GM19372 (cell line): ENCODE measurements around the gene ETNK2.

Experiments used
- ATAC-seq: cut with Tn5 transposase; IDR thresholded peaks from one replicate; pipeline ENCODE4 v1.9.1; 2021; ENCODE audit warnings: mild to moderate bottlenecking, low read depth, moderate library complexity; ENCODE audit not compliant: unreplicated experiment

ETNK2 gene

GRCh38 chr1:204178487-204179281 is 26.8 kb upstream of the ETNK2 start:
- no peak for ATAC-seq

- ATAC-seq, result no peak
Measured at GRCh38 chr1:204177133-204177532, 25.3 kb upstream of the ETNK2 start.

DNA sequence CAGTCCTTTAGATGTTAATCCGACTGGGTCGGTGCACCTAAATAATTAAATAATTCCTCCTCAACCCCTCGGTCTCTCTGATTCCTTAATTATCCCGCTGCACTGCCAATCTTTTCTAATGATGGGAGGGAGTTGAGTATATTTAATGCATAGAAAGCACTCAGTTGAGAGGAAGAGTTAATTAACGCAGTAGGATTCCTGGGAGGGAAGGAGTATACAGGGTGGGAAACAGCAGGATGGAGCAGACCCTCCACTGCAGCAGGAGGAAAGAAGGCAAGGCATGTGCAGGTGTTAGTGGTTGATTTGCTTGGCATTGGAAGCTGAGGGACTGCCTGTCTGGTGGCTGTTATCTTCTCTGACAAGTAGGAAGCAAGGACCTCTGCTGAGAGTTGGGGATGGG is 24.2 kb upstream of the ETNK2 start:
- ATAC-seq, result no peak

- ATAC-seq, result no peak
Measured at GRCh38 chr1:204174958-204175357, 23.1 kb upstream of the ETNK2 start.

DNA sequence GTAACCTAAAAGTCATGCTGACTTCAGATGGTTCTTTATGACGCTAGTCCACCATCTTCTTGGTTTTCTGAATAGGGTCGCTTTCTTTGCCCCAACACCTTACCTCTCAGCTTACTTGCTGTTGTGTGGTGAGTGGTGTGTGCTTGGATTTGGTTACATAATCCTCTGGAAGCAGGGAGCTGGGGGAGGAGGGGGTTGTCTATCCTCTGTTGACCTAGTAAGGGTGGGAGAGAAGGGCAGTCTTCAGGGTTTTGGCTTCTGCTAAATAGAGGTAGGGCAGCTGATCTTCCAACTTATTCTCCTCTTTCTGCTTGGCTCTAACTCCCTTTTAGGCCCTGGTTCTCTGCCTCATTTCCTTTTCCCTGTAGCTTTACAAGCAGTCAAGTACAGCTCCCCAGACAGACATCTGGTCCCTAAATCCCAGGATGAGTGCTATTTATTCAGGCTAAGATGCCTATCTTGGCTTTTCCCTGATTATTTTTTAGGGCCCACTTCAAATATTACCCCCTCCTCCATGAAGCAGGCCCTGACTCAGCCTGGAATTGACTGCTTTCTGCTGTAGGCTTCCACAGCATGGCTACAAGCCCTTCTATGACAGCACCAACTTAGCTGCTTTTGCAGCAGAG is 20.7 kb upstream of the ETNK2 start:
- no peak for ATAC-seq

- no peak for ATAC-seq
Measured at GRCh38 chr1:204171751-204172178, 19.9 kb upstream of the ETNK2 start.

DNA sequence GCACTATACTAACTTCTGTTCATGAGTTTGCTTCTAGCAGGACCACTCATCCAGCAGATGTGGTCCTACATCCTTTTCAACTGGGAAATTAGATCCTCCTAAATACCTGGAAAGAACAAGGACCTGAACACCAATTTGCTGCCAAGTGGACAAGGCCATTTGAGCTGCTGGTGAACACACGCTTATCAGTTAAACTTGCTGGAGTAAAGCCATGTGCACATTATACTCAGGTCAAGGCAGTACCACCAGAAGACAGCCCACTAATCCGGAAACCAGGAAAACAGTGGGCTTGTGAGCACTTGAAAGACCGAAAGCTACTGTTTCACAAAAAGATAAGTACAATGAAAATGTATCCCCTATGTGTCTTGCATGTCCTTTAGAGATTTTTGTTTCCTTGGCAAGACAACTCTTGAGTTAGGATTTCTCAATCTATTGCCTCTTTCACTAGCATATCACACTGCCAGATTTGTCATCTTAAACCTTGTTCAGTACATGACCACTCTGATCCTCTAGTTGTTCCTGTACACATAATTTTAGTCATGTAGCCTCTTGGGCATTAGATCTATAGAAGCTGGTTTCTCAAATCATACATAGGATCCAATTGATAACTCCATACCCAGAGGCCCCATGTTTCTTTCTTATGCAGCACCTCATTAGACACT is 18.8 kb upstream of the ETNK2 start:
- ATAC-seq, result no peak

DNA sequence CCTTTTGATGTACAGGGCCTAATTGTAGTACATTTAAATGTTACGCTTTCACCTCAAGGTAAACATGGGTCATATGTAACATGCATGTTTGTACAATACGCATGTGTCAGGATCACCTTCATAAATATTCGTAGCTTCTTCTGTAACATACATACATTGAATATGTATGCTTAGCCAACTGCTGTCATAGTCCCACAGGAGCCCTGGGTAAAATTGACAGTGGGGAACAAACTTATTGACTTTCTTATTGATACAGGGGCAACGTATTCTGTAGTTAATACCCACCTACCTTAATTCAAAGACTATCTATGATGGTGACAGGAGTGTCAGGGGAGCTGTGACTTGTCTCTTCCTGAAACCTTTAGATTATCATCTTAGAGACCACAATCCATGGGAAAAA is 18.0 kb upstream of the ETNK2 start:
- ATAC-seq, result no peak

- no peak for ATAC-seq
Measured at GRCh38 chr1:204167730-204168129, 15.9 kb upstream of the ETNK2 start.

GRCh38 chr1:204166219-204166618 is 14.4 kb upstream of the ETNK2 start, which contains the start of gene REN:
TSS of gene REN (minus strand) at chr1:204166337. CDS start at chr1:204166293, 44 bp downstream.
- no peak for ATAC-seq

DNA sequence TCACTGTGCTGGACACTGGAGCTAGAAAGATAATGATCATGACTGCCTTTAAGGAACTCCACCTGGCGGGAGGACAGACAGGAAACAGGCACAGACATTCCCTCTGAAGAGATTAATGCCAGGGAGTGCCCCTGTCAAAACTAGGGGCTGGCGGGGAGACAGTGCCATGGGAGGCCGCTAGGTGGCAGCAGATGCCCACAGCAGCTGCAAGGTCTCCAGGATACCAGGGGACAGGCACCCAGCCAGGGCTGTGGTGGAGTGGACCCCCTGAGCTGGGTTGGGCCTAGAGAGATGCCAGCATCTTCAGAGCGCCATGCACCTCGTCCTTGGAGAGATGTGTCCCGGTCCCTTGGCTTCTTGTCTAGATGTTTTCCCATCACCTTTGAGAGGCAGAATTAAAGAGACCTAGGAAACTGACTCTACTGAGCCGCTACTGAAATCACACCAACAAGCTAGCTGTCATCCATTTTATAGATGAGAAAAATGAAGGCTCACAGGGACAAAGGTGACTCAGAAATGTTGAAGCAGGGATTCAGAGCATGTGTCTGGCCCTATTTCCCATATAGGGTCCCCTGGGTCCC is 10.7 kb upstream of the ETNK2 start:
- no peak for ATAC-seq

DNA sequence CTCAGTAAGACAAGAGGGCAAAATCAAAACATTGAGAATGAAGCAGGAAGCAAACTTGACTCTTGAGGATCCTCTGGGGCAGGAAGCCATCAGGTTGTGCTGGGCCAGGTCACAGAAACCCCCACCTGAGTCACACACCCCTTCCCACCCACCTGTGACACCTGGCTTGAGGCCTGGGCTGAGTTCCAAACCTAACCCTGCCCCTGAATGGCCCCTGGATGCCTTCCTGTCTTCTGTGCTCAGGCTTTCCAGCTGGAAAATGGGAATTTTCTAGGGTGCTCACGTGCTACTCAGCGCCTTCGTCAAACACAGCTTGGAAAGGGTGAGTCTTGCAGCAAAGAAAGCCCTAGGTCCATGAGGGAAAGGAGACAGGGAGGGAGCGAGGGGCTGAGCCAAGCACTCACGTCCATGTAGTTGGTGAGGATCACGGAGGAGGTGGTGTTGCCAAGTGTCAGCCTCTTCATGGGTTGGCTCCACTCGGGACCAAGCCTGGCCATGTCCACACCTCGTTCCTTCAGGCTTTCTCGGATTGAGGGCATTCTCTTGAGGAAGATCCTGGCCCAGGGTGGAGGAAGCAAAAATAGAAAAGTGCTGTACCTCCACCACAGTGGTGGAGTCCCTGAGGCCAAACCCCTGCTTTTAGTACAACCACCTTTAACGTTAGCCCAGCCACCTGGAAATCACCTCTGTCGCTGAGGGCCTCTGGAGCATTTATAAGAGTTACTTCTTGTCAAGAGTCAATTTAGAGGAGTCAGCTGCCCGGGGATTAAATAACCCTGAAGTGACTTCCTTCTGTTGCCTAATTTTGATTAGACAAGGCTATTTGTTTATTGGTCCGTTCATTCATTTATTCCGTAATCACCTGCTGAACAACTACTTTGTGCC is 10.0 kb upstream of the ETNK2 start:
- ATAC-seq, result no peak

DNA sequence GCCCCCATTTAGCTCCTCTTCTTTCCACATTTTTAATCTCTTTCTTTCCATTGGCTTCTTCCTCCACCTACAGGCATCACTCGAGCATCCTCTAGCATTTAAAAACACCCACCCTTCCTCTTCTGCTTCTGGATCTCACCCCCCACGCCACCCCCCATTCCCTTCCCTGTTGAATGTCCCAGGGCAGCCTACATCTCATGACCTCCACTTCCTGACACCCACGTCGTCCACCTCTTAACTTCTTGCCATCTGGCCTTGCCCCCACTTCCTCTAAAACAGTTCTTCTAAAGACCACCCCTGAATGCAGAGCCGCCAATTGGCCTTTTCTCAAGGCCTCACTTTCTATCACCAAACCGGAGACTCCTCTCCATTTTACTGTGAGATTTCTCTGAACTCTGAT is 6.1 kb upstream of the ETNK2 start:
- ATAC-seq, result no peak

DNA sequence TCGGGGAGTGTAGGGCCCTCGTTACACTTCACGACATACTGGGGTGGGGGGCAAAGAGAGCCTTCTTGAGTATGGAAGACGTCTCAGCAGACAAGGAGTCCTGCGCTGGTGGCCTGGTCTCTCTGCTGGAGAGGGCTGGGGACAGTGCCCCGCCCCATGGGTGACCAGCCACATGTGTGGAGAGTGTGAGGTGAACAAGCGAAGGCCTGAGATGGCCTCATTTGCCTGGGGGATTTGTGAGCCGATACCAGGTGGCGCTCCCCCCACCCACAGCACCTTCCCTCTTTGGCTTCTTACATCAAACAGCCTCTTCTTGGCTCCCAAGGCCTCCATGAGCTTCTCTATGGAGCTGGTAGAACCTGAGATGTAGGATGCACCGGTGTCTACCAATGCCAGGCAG is 4.0 kb upstream of the ETNK2 start:
- no peak for ATAC-seq

DNA sequence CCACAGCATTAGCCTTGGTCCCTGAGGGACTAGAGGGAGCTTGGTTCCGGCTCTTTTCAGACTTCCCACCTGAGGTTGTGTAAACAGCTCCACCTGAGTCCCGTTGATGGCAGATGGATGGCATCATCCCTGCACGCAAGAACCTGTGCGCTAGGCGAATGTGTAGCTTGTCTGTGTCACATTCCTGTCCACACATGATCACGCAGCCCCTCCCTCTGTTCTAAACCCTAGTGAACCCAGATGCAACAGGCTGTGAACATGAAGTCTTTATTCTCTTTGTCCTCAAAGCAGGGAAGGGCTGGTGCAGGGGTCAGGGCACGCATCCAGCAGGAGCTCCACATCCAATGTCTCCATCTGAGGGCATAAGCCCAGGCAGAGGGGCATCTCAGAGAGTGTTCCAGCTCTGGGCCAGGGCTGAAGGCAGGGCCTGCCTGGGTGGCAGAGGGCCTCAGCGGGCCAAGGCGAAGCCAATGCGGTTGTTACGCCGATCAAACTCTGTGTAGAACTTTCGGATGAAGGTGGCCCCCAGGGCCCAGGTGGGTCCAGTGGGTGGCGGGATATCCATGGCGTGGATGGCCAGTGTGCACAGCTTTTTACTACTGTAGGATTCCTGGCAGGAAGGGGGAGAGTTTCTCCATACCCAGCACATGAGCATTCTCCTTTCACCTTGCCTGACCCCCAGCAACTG is 2.9 kb upstream of the ETNK2 start:
- no peak for ATAC-seq

GRCh38 chr1:204153667-204154066 is 1.8 kb upstream of the ETNK2 start:
- no peak for ATAC-seq

DNA sequence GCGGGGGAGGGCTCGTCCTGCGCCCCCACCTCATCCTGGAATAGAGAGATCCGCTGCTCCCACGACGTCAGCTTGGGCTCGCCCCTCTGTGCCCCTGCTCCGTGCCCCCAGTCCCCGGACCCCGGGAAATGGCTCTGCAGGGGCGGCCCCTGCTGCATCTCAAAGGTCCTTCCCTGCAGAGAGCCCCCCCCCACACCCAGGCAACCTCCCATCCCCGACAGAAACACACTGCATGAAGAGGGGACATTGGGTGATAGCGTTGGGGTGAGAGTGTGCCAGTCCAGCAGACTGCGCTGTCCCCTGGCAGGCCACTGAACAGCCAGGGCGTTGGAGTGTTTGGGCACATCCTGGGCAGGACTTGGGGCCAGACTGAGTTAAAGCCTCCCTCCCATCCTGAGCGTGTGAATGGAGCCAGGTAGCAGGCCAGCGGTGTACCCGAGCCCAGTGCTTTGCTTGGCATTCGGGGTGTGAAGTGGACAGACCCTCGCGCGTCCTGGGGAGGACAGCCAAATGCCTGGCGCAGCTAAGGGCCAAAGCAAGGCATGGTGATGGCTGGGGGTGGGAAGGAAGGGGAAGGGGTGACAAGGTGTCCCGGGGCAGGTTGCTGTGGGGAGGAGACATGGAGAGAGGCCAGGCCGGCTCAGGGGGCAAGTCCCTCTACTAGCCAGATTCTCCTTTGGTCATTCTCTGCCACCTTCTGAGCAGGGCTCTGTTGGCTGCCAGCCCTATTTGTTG is 633 bp upstream of the ETNK2 start:
- ATAC-seq, result no peak

DNA sequence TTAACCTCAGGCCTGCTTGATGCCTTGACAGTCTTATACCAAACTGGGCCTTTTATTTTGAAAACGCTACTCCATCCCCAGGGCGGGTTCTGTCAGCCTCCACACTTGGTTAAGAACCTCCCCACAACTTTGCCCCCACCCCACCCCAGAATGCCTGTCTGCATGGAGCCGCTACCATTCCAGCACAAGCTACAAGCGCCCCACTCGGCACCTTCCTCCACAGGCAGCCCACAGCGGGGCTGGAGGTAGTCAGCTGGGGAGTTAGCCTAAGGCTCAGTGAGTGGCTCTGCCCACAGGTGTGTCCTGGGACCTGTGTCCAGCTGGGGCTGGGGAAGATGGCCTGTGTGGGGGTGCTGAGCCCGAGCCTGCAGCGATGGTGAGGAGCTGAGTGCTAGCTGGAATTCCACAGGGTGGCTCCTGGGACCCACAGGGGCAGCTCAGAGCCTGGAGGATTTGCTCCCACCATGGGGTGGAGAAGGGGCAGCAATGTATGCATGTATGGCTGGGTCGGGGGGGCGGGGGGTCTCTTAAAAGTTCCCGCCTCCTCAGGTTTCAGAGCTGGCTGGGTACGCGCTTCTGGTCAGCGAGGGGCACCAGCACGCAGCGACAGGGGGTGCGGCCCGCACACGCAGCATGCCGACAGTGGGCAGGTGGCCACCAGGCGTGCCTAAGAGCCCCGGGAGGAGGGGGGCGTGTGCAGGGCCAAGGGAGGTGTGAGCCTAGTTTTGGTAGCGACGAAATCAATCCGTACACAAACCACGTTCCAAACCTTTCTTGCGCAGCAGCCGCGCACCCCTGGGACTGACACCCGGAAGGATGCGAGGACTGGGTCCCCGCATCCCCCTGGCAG is 917 bp downstream of the ETNK2 start:
- ATAC-seq, result no peak
